ENCODE data around the gene STIM2.

The STIM2 gene

GRCh38 chr4:26900765-26901164, 40.1 kb downstream of the STIM2 start:
- DNase-seq (ENCODE audit: low spot score), result no peak

GRCh38 chr4:26905172-26905571, 44.5 kb downstream of the STIM2 start:
- no peak for DNase-seq (ENCODE audit: low spot score)

- no peak for DNase-seq (ENCODE audit: low spot score)
Measured at GRCh38 chr4:26907731-26908599, 47.3 kb downstream of the STIM2 start.

GRCh38 chr4:26909369-26909768, 48.7 kb downstream of the STIM2 start:
- DNase-seq (ENCODE audit: low spot score), result no peak

GRCh38 chr4:26911254-26911653, 50.6 kb downstream of the STIM2 start:
- no peak for DNase-seq (ENCODE audit: low spot score)

- no peak for DNase-seq (ENCODE audit: low spot score)
Measured at GRCh38 chr4:26912069-26912468, 51.4 kb downstream of the STIM2 start.

- DNase-seq (ENCODE audit: low spot score), result no peak
Measured at GRCh38 chr4:26912810-26913209, 52.2 kb downstream of the STIM2 start.

- DNase-seq (ENCODE audit: low spot score), result no peak
Measured at GRCh38 chr4:26916195-26916594, 55.6 kb downstream of the STIM2 start.

- DNase-seq (ENCODE audit: low spot score), result no peak
Measured at GRCh38 chr4:26930964-26931363, 70.3 kb downstream of the STIM2 start.

GRCh38 chr4:26931451-26931850, 70.8 kb downstream of the STIM2 start:
- no peak for DNase-seq (ENCODE audit: low spot score)

- DNase-seq (ENCODE audit: low spot score), result no peak
Measured at GRCh38 chr4:26931966-26932365, 71.3 kb downstream of the STIM2 start.

GRCh38 chr4:26935397-26935796, 74.8 kb downstream of the STIM2 start:
- DNase-seq (ENCODE audit: low spot score), result no peak

GRCh38 chr4:26936284-26937065, 75.8 kb downstream of the STIM2 start:
- DNase-seq (ENCODE audit: low spot score), result no peak

- DNase-seq (ENCODE audit: low spot score), result no peak
Measured at GRCh38 chr4:26937139-26937538, 76.5 kb downstream of the STIM2 start.

- no peak for DNase-seq (ENCODE audit: low spot score)
Measured at GRCh38 chr4:26937567-26937966, 76.9 kb downstream of the STIM2 start.

- DNase-seq (ENCODE audit: low spot score), result no peak
Measured at GRCh38 chr4:26938516-26938915, 77.9 kb downstream of the STIM2 start.

- no peak for DNase-seq (ENCODE audit: low spot score)
Measured at GRCh38 chr4:26941951-26942350, 81.3 kb downstream of the STIM2 start.

- DNase-seq (ENCODE audit: low spot score), result no peak
Measured at GRCh38 chr4:26942871-26943270, 82.2 kb downstream of the STIM2 start.

GRCh38 chr4:26943391-26943790, 82.8 kb downstream of the STIM2 start:
- DNase-seq (ENCODE audit: low spot score), result no peak

GRCh38 chr4:26945794-26946193, 85.2 kb downstream of the STIM2 start:
- DNase-seq (ENCODE audit: low spot score), result no peak

- no peak for DNase-seq (ENCODE audit: low spot score)
Measured at GRCh38 chr4:26947318-26947717, 86.7 kb downstream of the STIM2 start.

- no peak for DNase-seq (ENCODE audit: low spot score)
Measured at GRCh38 chr4:26950446-26950845, 89.8 kb downstream of the STIM2 start.

GRCh38 chr4:26952891-26953290, 92.2 kb downstream of the STIM2 start:
- DNase-seq (ENCODE audit: low spot score), result no peak

Measured in HuH-7.5 (cell line).